Measurements from ENCODE around the gene SLC25A11.

DNA sequence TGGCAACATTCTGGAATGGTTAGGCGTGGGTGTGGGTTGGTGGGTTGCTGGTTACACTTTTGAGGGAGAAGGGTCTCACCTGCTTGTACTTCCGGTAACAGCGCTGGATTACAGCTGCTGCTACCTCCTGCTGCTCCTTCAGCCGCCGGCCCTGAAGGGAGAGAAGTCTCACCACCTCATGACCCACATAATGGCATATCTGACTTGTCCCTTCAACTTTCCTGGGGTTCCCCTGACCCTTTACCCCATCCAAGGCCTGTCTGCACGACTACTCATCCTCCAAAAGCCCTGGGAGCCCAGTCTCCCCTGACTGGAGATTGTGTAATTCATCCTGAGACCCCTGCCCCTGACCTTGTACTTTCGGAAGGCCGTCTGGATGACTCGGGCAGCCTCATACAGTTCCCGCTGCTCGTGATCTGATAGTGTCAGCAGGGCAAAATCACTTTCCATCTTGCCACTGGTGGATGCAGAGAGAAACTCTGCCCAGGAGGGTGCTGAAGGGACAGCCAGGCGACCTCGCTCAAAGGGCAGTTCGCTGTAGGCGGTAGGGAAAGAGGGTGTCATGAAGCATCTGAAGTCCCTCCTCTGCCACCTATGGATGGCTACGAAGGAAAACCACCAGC lies 29.8 kb upstream of the SLC25A11 start:
- no peak for TF ChIP-seq POLR2A (IDR thresholded peaks at IDR 0.05; ENCODE audit: low read depth, low read length)
- no peak for TF ChIP-seq POLR2AphosphoS5 (IDR thresholded peaks at IDR 0.05; ENCODE audit: low read depth, low read length)

Measured in GM12892 (cell line).